Measurements from ENCODE around the gene CA11. TPM values are rescaled to one million over a fixed set of nuclear protein-coding genes. Genes with fewer than 3 reads are reported as not detected.

CA11 gene
- total and polyA plus RNA-seq, 9 of the 15 experiments (the other 6 are each of a cell fraction or from before 2014, with no cell fraction given): 2.9 to 19.9 (median 8.3) TPM

DNA sequence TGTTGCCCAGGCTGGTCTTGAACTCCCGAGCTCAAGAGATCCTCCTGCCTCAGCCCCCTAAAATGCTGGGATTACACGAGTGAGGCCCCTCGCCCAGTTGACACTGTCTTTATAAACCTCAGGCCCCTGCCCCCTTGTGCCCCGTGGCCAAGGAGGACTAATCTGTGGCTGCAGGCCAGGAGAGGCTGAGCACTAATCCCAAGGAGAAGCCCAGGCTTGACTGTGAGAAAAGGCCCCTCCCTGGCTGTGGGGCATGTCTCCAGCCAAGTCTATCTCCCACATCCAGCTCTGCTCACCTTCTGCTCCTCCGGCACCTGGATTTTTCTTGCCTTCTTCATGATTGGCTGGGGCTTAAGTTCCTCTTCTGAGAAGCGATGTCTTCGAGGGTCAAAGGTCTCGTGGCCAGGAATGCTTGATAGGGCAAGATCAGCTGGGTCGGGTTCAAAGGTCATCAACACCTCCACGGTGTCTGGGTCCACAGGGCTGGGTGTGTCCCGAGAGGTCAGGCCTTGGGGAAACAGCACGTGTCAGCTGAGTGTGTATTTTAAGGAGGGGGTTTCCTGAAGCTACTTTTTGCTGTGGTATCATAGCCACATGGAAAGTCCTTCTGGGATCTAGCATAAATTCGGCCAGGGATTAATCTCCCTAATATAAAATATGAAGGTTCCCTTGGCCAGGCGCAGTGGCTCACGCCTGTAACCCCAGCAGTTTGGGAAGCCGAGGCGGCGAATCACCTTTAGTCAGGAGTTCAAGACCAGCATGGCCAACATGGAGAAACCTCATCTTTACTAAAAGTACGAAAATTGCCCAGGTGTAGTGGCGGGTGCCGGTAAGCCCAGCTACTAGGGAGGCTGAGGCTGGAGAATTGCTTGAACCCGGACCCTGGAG is 12.6 kb downstream of the CA11 start (continued):
- TF ChIP-seq NCOA2 (IDR thresholded peaks at IDR 0.05; ENCODE audit: partially characterized antibody in 2 of 2) (no peak), POLR2B (IDR thresholded peaks at IDR 0.05; ENCODE audit: low read depth, partially characterized antibody) (no peak), NFIX (CRISPR knock-in tag; IDR thresholded peaks at IDR 0.05; ENCODE audit: low read depth) (no peak), ZBTB1 (CRISPR knock-in tag; IDR thresholded peaks at IDR 0.05; ENCODE audit: borderline replicate concordance, low read depth) (no peak), TAF15 (IDR thresholded peaks at IDR 0.05; ENCODE audit: low read depth, low read length) (no peak), NR1H2 (CRISPR knock-in tag; IDR thresholded peaks at IDR 0.05) (no peak), CXXC5 (CRISPR knock-in tag; IDR thresholded peaks at IDR 0.05) (peak; percentile 73), EP300 (IDR thresholded peaks at IDR 0.05; ENCODE audit: low read length) (peak; percentile 23; the same call in 1 of the 2 replicates), BCL6 (CRISPR knock-in tag; IDR thresholded peaks at IDR 0.05) (no peak), TAL1 (IDR thresholded peaks at IDR 0.05) (peak; percentile 21; the same call in 1 of the 2 replicates), TAF1 (IDR thresholded peaks at IDR 0.05; ENCODE audit: control insufficient read depth, extremely low read depth, insufficient read depth, low read length, severe bottlenecking) (no peak), HNRNPH1 (optimal IDR thresholded peaks at IDR 0.05; ENCODE audit: low read depth, low read length) (no peak), PCBP2 (IDR thresholded peaks at IDR 0.05; ENCODE audit: low read depth, low read length, poor library complexity, severe bottlenecking) (no peak), NCOA1 (IDR thresholded peaks at IDR 0.05; ENCODE audit: low read depth) (no peak), E4F1 (CRISPR knock-in tag; IDR thresholded peaks at IDR 0.05; ENCODE audit: borderline replicate concordance) (no peak), KAT8 (IDR thresholded peaks at IDR 0.05; ENCODE audit: low read depth) (no peak), COPS2 (conservative IDR thresholded peaks at IDR 0.05) (no peak), CHD4 (IDR thresholded peaks at IDR 0.05; ENCODE audit: insufficient read depth, insufficient replicate concordance, low read depth, low read length, poor library complexity, severe bottlenecking) (no peak), GTF2E2 (tag; IDR thresholded peaks at IDR 0.05) (no peak), SMAD3 (CRISPR knock-in tag; conservative IDR thresholded peaks at IDR 0.05) (no peak), SRSF7 (optimal IDR thresholded peaks at IDR 0.05; ENCODE audit: low read depth, low read length) (no peak), IRF1 (CRISPR knock-in tag; IDR thresholded peaks at IDR 0.05; ENCODE audit: borderline replicate concordance) (no peak), NELFE (IDR thresholded peaks at IDR 0.05; ENCODE audit: insufficient read depth, insufficient read length) (no peak)
- TF ChIP-seq, protein P1, sequence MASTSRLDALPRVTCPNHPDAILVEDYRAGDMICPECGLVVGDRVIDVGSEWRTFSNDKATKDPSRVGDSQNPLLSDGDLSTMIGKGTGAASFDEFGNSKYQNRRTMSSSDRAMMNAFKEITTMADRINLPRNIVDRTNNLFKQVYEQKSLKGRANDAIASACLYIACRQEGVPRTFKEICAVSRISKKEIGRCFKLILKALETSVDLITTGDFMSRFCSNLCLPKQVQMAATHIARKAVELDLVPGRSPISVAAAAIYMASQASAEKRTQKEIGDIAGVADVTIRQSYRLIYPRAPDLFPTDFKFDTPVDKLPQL (IDR thresholded peaks at IDR 0.05; ENCODE audit: extremely low read depth, insufficient read length): no peak

All from K562 (cell line).